SU-DHL-6 (cell line): ENCODE measurements around the gene ADA.

ENCODE experiments used
- EZH2phosphoT487 ChIP-seq: fragments of 200-600 bp; sonication (generic), shearing (Covaris generic); conservative IDR thresholded peaks from 2 replicates; pipeline ENCODE4 v1.6.1; 2018; ENCODE audit warnings: mild to moderate bottlenecking, antibody characterized with exemption, low read length, moderate library complexity, mixed read lengths
- TF ChIP-seq, protein P1 (sequence below): fragments of 200-600 bp; sonication (generic); IDR thresholded peaks from one replicate; pipeline ENCODE4 v1.5.1; 2017; ENCODE audit warnings: antibody characterized with exemption, mild to moderate bottlenecking, low read length, moderate library complexity; ENCODE audit not compliant: insufficient read depth, poor library complexity, severe bottlenecking

DNA sequence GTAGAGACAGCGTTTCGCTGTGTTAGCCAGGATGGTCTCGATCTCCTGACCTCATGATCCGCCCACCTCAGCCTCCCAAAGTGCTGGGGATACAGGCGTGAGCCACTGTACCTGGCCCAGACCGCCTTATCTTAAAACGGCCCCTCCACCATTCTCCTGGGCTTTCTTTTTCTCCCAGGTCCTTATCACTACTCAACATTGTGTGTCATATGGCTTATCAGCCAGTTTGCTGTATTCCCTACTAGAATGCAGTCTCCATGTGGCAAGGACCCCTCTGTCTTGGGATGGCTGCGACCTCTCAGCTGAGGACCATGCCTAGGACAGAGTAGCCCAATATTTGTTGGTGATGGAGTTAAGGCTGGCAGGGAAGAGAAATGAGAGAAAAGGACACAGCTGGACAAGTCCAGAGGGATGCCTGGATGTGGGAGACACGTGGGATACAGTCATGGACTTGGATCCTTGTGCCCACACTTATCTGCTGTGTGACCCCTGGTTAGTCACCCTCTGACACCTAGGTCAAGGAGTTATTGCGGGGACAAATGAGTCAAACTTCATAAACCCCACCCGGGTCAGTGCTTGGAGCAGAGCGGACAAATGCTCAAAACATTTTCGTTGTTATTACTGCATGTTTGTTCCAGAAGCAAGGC lies 24.0 kb downstream of the ADA start:
- TF ChIP-seq, protein P1, sequence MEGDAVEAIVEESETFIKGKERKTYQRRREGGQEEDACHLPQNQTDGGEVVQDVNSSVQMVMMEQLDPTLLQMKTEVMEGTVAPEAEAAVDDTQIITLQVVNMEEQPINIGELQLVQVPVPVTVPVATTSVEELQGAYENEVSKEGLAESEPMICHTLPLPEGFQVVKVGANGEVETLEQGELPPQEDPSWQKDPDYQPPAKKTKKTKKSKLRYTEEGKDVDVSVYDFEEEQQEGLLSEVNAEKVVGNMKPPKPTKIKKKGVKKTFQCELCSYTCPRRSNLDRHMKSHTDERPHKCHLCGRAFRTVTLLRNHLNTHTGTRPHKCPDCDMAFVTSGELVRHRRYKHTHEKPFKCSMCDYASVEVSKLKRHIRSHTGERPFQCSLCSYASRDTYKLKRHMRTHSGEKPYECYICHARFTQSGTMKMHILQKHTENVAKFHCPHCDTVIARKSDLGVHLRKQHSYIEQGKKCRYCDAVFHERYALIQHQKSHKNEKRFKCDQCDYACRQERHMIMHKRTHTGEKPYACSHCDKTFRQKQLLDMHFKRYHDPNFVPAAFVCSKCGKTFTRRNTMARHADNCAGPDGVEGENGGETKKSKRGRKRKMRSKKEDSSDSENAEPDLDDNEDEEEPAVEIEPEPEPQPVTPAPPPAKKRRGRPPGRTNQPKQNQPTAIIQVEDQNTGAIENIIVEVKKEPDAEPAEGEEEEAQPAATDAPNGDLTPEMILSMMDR: no peak
- no peak for TF ChIP-seq EZH2phosphoT487
